HCT116 (cell line): ENCODE data around the gene CHTF18. TPM values are rescaled to one million over a fixed set of nuclear protein-coding genes. Genes with fewer than 3 reads are reported as not detected.

Experiments
- ATAC-seq: fragments of 200-7000 bp; cut with Tn5 transposase; 2 replicates; pipeline ENCODE4 v1.9.1; 2020; ENCODE audit warnings: mild to moderate bottlenecking, moderate library complexity
- BruUV-seq: library from RNA; stranded (reverse); fragments of 400-500 nt; replicated peaks from 2 replicates; lab custom pipeline; 2021; lab: Mats Ljungman, UMichigan
- CTCF ChIA-PET: fragments of 300-600 bp; sonication (Branson Sonifier 250); formaldehyde crosslinking; loops from one replicate; lab custom pipeline; 2021; ENCODE audit warnings: antibody characterized with exemption; lab: Charles Lee
- POLR2A ChIA-PET: fragments of 300-600, 350-600 bp; sonication (Branson Sonifier 250); formaldehyde crosslinking; loops from one replicate; lab custom pipeline; 2021; ENCODE audit warnings: antibody characterized with exemption; lab: Charles Lee
- RAD21 ChIA-PET, 2 experiments: fragments of 300-600 bp; sonication (Branson Sonifier 250); formaldehyde crosslinking; loops; one replicate each; lab custom pipeline; 2023; ENCODE audit warnings: low total read pairs in 2 of 2; ENCODE audit not compliant: uncharacterized antibody in 2 of 2, unreplicated experiment in 2 of 2, low non-redundant PET in 1 of 2; lab: Charles Lee
- DNase-seq: peaks from one replicate; pipeline ENCODE4 v3.0.0-alpha.2; 2010; ENCODE audit warnings: low read depth, low spot score
- H2AFZ ChIP-seq: fragments of 200-600 bp; shearing (Covaris generic), sonication (generic); 2 replicates; pipeline ENCODE4 v1.6.1; 2017; ENCODE audit warnings: low read depth, mixed run types, mixed read lengths, antibody characterized with exemption, low read length; ENCODE audit not compliant: poor library complexity, severe bottlenecking
- H3K27ac ChIP-seq: 2 replicates; pipeline ENCODE4 v1.5.1; 2012; ENCODE audit warnings: low read depth, low read length
- H3K27me3 ChIP-seq: fragments of 200-600 bp; sonication (generic); 2 replicates; pipeline ENCODE4 v1.6.1; 2016; ENCODE audit warnings: mixed run types, low read length, mixed read lengths; ENCODE audit not compliant: insufficient read depth
- H3K36me3 ChIP-seq, 2 experiments: fragments of 200-500 bp in 1 of 2; fragments of 200-600 bp in 1 of 2; sonication (Bioruptor generic) in 1 of 2; sonication (generic) in 1 of 2; 2 replicates each; pipeline versions ENCODE4 v1.5.1 to v1.6.1; 2014 to 2016; ENCODE audit warnings: low read length in 2 of 2, inconsistent platforms in 1 of 2, mixed read lengths in 1 of 2, mixed run types in 1 of 2; ENCODE audit not compliant: insufficient read depth in 2 of 2, control insufficient read depth in 1 of 2
- H3K4me1 ChIP-seq, 2 experiments: fragments of 200-600 bp in 1 of 2; sonication (generic) in 1 of 2; 2 replicates each; pipeline versions ENCODE4 v1.5.1 to v1.6.1; 2012 to 2017; ENCODE audit warnings: low read length in 2 of 2, inconsistent platforms in 1 of 2, mild to moderate bottlenecking in 1 of 2, mixed read lengths in 1 of 2, mixed run types in 1 of 2, moderate library complexity in 1 of 2; ENCODE audit not compliant: insufficient read depth in 2 of 2, control insufficient read depth in 1 of 2
- H3K4me2 ChIP-seq: fragments of 200-600 bp; sonication (generic); 2 replicates; pipeline ENCODE4 v1.6.1; 2017; ENCODE audit warnings: mixed run types, low read length, mixed read lengths
- H3K4me3 ChIP-seq, 2 experiments: fragments of 200-600 bp in 1 of 2; sonication (generic) in 1 of 2; replicated peaks in 1 of 2; 2 replicates each; pipeline ENCODE4 v1.5.1; 2011 to 2016; ENCODE audit warnings: low read length in 2 of 2, control low read depth in 1 of 2, low read depth in 1 of 2, mild to moderate bottlenecking in 1 of 2, mixed read lengths in 1 of 2, mixed run types in 1 of 2
- H3K79me2 ChIP-seq: fragments of 200-600 bp; sonication (generic); 2 replicates; pipeline ENCODE4 v1.6.1; 2017; ENCODE audit warnings: mild to moderate bottlenecking, mixed run types, low read length, moderate library complexity, mixed read lengths; ENCODE audit not compliant: insufficient read depth
- H3K9ac ChIP-seq: fragments of 200-600 bp; sonication (generic); 2 replicates; pipeline ENCODE4 v1.6.1; 2016; ENCODE audit warnings: low read length, mixed read lengths
- H3K9me2 ChIP-seq: fragments of 200-600 bp; sonication (generic), shearing (Covaris generic); 2 replicates; pipeline ENCODE4 v1.6.1; 2017; ENCODE audit warnings: mixed run types, mild to moderate bottlenecking, moderate library complexity; ENCODE audit not compliant: insufficient read depth
- H3K9me3 ChIP-seq, 2 experiments: fragments of 200-500 bp in 1 of 2; fragments of 200-600 bp in 1 of 2; sonication (Bioruptor generic) in 1 of 2; sonication (generic) in 1 of 2; 2 replicates each; pipeline ENCODE4 v1.6.1; 2014 to 2017; ENCODE audit warnings: low read length in 2 of 2, mixed read lengths in 2 of 2, inconsistent platforms in 1 of 2, low read depth in 1 of 2, mild to moderate bottlenecking in 1 of 2, mixed run types in 1 of 2, moderate library complexity in 1 of 2; ENCODE audit not compliant: control insufficient read depth in 1 of 2, insufficient read depth in 1 of 2
- H4K20me1 ChIP-seq: fragments of 200-600 bp; sonication (generic), shearing (Covaris generic); 2 replicates; pipeline ENCODE4 v1.6.1; 2017; ENCODE audit warnings: mixed run types, mild to moderate bottlenecking, moderate library complexity; ENCODE audit not compliant: insufficient read depth
- CBX3 ChIP-seq: IDR thresholded peaks from 2 replicates; pipeline ENCODE4 v1.6.1; 2012; ENCODE audit warnings: low read depth
- CEBPB ChIP-seq: IDR thresholded peaks from 2 replicates; pipeline ENCODE4 v1.6.1; 2012; ENCODE audit warnings: low read depth
- EGR1 ChIP-seq: IDR thresholded peaks from 2 replicates; pipeline ENCODE4 v1.6.1; 2012; ENCODE audit warnings: low read depth
- EZH2 ChIP-seq: fragments of 200-600 bp; sonication (generic); IDR thresholded peaks from 2 replicates; pipeline ENCODE4 v1.6.1; 2017; ENCODE audit warnings: antibody characterized with exemption, mixed run types
- JUND ChIP-seq: IDR thresholded peaks from 2 replicates; pipeline ENCODE4 v1.6.1; 2012
- POLR2A ChIP-seq: IDR thresholded peaks from 2 replicates; pipeline ENCODE4 v1.7.0; 2011; ENCODE audit warnings: borderline replicate concordance; ENCODE audit not compliant: insufficient read depth, insufficient read length; ENCODE audit errors: extremely low read depth
- SIN3A ChIP-seq: IDR thresholded peaks from 2 replicates; pipeline ENCODE4 v1.6.1; 2012; ENCODE audit warnings: low read depth
- SP1 ChIP-seq: IDR thresholded peaks from 2 replicates; pipeline ENCODE4 v1.6.1; 2012; ENCODE audit warnings: low read depth
- YY1 ChIP-seq: IDR thresholded peaks from 2 replicates; pipeline ENCODE4 v1.6.1; 2011; ENCODE audit warnings: low read length, low read depth, moderate library complexity, mild to moderate bottlenecking; ENCODE audit not compliant: insufficient replicate concordance; ENCODE audit errors: extremely low read depth
- ZFX ChIP-seq: fragments of 450-650 bp; IDR thresholded peaks from 2 replicates; pipeline ENCODE4 v1.6.1; 2017
- intact Hi-C: fragments of 100-400 bp; cut with micrococcal nuclease; formaldehyde crosslinking; loops from 2 replicates; pipeline ENCODE4 v1.10.0; 2022
- total RNA-seq: library from RNA; stranded (reverse); gene quantifications from one replicate; pipeline ENCODE4 v1.2.1, GENCODE V29; 2021; ENCODE audit not compliant: unreplicated experiment
- TF ChIP-seq, protein P1 (sequence below): IDR thresholded peaks from 2 replicates; pipeline ENCODE4 v1.6.1; 2012
- TF ChIP-seq, protein P2 (sequence below): IDR thresholded peaks from 2 replicates; pipeline ENCODE4 v1.6.1; 2011; ENCODE audit warnings: mild to moderate bottlenecking, low read length, moderate library complexity; ENCODE audit not compliant: insufficient replicate concordance; ENCODE audit errors: extremely low read depth

Gene CHTF18
- total RNA-seq, 1 experiment from 2014 or later = 145 TPM

DNA sequence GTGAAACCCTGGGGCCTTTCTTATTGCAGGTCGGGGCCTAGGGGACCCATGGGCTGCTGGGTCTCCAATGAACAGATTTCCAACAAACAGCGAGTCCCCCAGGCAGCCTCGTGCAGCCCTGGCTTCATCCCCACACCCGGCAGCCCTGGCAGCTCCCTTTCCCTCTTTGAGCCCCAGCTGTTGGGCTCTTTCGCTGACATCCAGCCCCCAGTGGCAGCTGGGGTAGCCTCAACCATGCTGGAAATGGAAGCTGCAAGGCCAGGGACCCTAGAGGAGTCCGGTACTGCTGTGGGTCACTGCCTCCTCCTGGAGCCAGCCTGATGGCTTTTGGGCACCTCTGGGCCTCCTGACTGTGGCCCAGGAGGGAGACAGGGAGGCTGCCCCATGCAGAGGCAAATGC lies 6.2 kb upstream of the CHTF18 start (continued):
- TF ChIP-seq POLR2A (no peak), JUND (no peak), CBX3 (no peak), EGR1 (no peak)

DNA sequence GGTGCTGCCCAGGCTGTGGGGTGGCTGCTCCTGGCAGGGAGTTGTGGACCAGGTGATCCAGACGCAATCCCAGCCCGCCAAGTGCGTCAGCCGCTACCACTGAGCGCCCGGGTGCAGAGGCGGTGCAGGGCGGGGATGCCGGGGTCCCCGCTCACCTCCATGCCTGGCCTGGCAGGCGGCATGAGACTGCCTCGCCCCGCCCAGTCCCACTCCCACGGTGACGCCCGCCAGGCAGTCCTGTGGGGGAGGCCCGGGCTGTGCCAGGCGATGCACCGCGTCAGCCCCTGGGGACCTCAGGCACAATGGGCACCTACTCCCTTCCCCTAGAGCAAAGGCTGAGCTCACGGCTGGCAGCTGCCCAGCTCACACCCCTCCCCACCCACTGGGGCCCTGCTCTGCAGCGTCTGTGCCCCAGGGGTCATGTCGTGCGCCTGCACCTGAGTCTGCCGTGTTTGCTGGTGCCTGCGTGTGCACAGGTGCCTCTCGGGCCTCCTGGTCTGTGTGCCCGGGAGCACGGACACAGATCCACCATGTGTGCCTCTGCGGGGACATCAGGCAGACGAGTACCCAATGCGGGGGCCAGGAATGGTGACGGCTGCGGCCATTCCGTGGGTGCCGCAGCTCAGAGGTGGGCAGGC lies 5.5 kb upstream of the CHTF18 start:
- BruUV-seq = no TSS peak
- ATAC-seq (no peak), DNase-seq (no peak)
- Histone ChIP-seq H2AFZ (no peak overlapping the region), H3K4me1 (peaks cover 9 to 38% of the 10 kb centered on the region in 2 experiments), H3K36me3 (peaks cover 5 to 15% of the 10 kb centered on the region in 2 experiments; a peak in 3 of 4 replicates), H3K4me3 (no peak overlapping the region), H3K27ac (no peak overlapping the region), H4K20me1 (no peaks in the 10 kb centered on the region), H3K9me2 (no peaks in the 10 kb centered on the region), H3K9ac (no peak overlapping the region), H3K4me2 (no peak overlapping the region), H3K27me3 (no peaks in the 10 kb centered on the region), H3K79me2 (peaks cover 21% of the 10 kb centered on the region), H3K9me3 (no peaks in the 10 kb centered on the region)
- no peak for TF ChIP-seq CEBPB
- TF ChIP-seq POLR2A = no peak
- TF ChIP-seq EGR1 = no peak
- TF ChIP-seq, protein P1, sequence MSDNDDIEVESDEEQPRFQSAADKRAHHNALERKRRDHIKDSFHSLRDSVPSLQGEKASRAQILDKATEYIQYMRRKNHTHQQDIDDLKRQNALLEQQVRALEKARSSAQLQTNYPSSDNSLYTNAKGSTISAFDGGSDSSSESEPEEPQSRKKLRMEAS = no peak
- no peak for TF ChIP-seq SP1
- TF ChIP-seq, protein P2, sequence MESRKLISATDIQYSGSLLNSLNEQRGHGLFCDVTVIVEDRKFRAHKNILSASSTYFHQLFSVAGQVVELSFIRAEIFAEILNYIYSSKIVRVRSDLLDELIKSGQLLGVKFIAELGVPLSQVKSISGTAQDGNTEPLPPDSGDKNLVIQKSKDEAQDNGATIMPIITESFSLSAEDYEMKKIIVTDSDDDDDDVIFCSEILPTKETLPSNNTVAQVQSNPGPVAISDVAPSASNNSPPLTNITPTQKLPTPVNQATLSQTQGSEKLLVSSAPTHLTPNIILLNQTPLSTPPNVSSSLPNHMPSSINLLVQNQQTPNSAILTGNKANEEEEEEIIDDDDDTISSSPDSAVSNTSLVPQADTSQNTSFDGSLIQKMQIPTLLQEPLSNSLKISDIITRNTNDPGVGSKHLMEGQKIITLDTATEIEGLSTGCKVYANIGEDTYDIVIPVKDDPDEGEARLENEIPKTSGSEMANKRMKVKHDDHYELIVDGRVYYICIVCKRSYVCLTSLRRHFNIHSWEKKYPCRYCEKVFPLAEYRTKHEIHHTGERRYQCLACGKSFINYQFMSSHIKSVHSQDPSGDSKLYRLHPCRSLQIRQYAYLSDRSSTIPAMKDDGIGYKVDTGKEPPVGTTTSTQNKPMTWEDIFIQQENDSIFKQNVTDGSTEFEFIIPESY = no peak
- TF ChIP-seq SIN3A = no peak
- TF ChIP-seq YY1 = no peak
- no peak for TF ChIP-seq EZH2
- no peak for TF ChIP-seq ZFX
- intact Hi-C loops = no loop called here
- ChIA-PET CTCF (no interaction called here), POLR2A (interaction anchor here (0.7 kb wide), 1 partner anchor 10 kb away, joined by 3 read pairs; no protein-coding TSS in a partner anchor), RAD21 (no interaction called here)
